Epithelial cell of esophagus (primary cell): Measurements from ENCODE around the gene NRF1.

Experiments
- DNase-seq: peaks from one replicate; pipeline ENCODE4 v3.0.0; 2010; ENCODE audit warnings: low read depth
- H3K4me3 ChIP-seq: 2 replicates; pipeline ENCODE4 v1.5.1; 2011; ENCODE audit warnings: mild to moderate bottlenecking, low read length, control low read depth
- CTCF ChIP-seq: IDR thresholded peaks from 2 replicates; pipeline ENCODE4 v1.5.1; 2011; ENCODE audit warnings: low read depth, mild to moderate bottlenecking, low read length, control low read depth, inconsistent platforms; ENCODE audit not compliant: insufficient read depth; ENCODE audit errors: missing control alignments

Gene NRF1

GRCh38 chr7:129797214-129797789 lies 185.8 kb downstream of the NRF1 start:
- no peak for TF ChIP-seq CTCF
- no peak overlapping the region for H3K4me3 ChIP-seq
- no peak for DNase-seq

DNA sequence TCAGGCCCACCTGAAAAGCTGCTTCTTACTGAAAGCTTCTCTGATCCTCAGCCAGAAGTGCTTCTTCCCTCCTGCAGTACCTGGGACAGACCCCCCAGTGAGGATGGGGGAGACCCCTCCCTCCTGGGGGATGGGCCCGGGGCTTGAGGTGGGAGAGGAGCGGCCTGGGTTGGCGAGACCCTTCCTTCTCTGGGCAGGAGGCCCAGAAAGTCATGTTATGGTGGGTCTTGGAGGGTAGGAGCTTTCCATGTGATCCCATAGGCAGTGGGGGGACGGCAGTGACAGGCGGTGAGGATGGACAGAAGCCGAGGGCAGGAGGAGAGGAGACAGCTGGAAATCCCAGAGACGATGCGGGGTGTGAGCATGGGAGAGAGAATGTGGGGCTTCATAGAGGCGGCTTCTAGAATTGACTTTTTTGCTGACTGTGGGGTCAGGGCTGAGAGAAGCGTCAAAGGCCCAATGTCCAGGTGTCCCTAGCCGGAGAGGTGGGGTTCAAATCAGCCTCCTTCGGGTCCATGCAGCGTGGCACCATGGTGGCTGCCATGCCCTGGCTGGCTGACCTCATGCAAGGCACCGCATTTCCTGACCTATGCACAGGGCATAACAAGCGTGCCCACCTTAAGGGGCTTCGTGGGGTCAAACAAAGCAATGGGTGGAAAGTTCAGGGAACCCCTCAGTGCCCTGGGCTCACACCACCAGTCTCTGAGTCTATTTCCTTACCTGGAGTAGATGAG lies 187.3 kb downstream of the NRF1 start:
- no peak overlapping the region for H3K4me3 ChIP-seq
- no peak for DNase-seq
- no peak for TF ChIP-seq CTCF

GRCh38 chr7:129799350-129799955 lies 187.9 kb downstream of the NRF1 start:
- no peak for DNase-seq
- no peak for TF ChIP-seq CTCF
- H3K4me3 ChIP-seq, result no peak overlapping the region

DNA sequence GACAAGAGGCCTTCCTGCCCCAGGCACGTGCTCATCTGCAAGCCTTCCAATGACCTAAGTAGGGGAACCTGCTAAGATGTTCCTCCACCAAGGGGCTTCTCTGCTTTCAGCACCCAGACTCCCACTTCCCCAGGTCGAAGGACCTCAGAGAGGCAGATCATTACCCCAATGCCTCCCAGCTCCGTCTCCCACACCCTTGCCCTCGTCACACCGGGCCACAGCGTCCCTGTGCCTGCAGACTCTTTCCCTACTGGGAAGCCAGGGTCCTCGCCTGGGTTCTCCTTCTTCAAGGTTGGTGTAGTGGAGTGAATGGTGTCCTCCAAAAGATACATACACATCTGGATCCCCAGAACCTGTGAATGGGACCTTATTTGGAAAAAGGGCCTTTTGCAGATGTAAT lies 189.4 kb downstream of the NRF1 start:
- no peak for DNase-seq
- no peak for TF ChIP-seq CTCF

DNA sequence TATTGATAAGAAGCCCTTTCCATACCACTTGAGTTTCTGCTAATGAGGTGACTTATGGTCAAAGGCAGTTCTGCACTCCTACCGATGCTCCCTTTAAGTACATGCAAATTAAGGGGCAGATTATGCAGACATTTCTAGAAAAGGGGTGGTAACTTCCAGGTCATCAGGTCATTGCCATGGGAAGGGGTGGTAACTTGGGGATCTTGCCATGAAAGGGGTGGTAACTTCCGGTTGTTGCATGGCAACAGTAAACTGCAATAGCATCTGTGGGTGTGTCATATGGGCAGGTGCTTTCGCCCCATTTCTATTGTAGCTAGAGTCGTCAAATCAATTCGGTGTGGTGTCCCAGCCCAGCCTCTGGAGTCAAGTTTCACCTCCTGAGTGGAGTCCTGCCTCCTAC lies 190.4 kb downstream of the NRF1 start:
- H3K4me3 ChIP-seq, result no peak overlapping the region
- TF ChIP-seq CTCF, result no peak
- no peak for DNase-seq

More for the DNA sequence above, 189.4 kb downstream of the NRF1 start:
- no peak overlapping the region for H3K4me3 ChIP-seq

GRCh38 chr7:129803546-129804081 lies 192.1 kb downstream of the NRF1 start:
- DNase-seq, result no peak
- no peak for TF ChIP-seq CTCF
- H3K4me3 ChIP-seq, result no peak overlapping the region
